Panc1 (cell line): ENCODE measurements around the gene PHOX2A.

ENCODE experiments used
- CTCF ChIP-seq: fragments of 450-650 bp; IDR thresholded peaks from 2 replicates; pipeline ENCODE4 v1.5.1; 2017; ENCODE audit warnings: mild to moderate bottlenecking
- SIN3A ChIP-seq: IDR thresholded peaks from 2 replicates; pipeline ENCODE4 v1.6.1; 2012; ENCODE audit warnings: low read depth, mild to moderate bottlenecking, low read length, moderate library complexity, borderline replicate concordance; ENCODE audit not compliant: insufficient read depth

- no peak for TF ChIP-seq SIN3A
- TF ChIP-seq CTCF, result no peak
Observed at GRCh38 chr11:72204886-72205285, 39.1 kb downstream of the PHOX2A start.
